A549 (cell line): Measurements from ENCODE around the gene AKNAD1. TPM values are rescaled to one million over a fixed set of nuclear protein-coding genes. Genes with fewer than 3 reads are reported as not detected.

Experiments used
- ATAC-seq, 2 experiments: fragments of 200-7000 bp in 1 of 2; fragments of >200 bp in 1 of 2; cut with Nextera tagmentation in 1 of 2; cut with Tn5 transposase in 1 of 2; 3 replicates each; pipeline versions ENCODE4 v1.8.0 to v1.9.1; 2018 to 2020; ENCODE audit warnings: mild to moderate bottlenecking in 1 of 2, moderate library complexity in 1 of 2
- CTCF ChIA-PET: fragments of 300-600 bp; sonication (Branson Sonifier 250); formaldehyde crosslinking; extraction: SDS; loops from one replicate; lab custom pipeline; 2021; ENCODE audit warnings: antibody characterized with exemption, inconsistent platforms; lab: Yijun Ruan, JAX
- POLR2A ChIA-PET: fragments of 350-600 bp; formaldehyde crosslinking; extraction: SDS; loops from one replicate; lab custom pipeline; 2021; ENCODE audit warnings: antibody characterized with exemption, inconsistent platforms; lab: Yijun Ruan, JAX
- DNase-seq, 2 experiments: peaks; one replicate each; pipeline versions ENCODE4 v3.0.0 to v3.0.0-alpha.2; 2011 to 2016; ENCODE audit warnings: low read depth in 1 of 2, low spot score in 1 of 2
- FAIRE-seq: peaks from 2 replicates; lab custom pipeline; 2011; peaks lifted over from hg19 to GRCh38; lab: Jason Lieb, UNC
- H3K27ac ChIP-seq, 2 experiments: fragments of >200 bp; sonication (Bioruptor Twin); formaldehyde crosslinking; 3 replicates each; pipeline ENCODE4 v1.5.1; 2016 to 2017
- H3K4me1 ChIP-seq: fragments of >200 bp; sonication (Bioruptor Twin); formaldehyde crosslinking; 3 replicates; pipeline ENCODE4 v1.6.1; 2016
- H3K4me2 ChIP-seq: fragments of >200 bp; sonication (Bioruptor Twin); formaldehyde crosslinking; 3 replicates; pipeline ENCODE4 v1.6.1; 2016
- H3K4me3 ChIP-seq: fragments of >200 bp; sonication (Bioruptor Twin); formaldehyde crosslinking; 3 replicates; pipeline ENCODE4 v1.5.1; 2016
- H3K9me3 ChIP-seq: fragments of >200 bp; sonication (Bioruptor Twin); formaldehyde crosslinking; 3 replicates; pipeline ENCODE4 v1.6.1; 2016
- CTCF ChIP-seq: fragments of >200 bp; sonication (Bioruptor Twin); formaldehyde crosslinking; IDR thresholded peaks from 3 replicates; pipeline ENCODE4 v1.5.1; 2016
- HDAC2 ChIP-seq: fragments of 200-600 bp; sonication (generic); IDR thresholded peaks from 2 replicates; pipeline ENCODE4 v1.6.1; 2016
- HOXA7 ChIP-seq: fragments of 250-450 bp; sonication (Bioruptor Pico); IDR thresholded peaks from 2 replicates; pipeline ENCODE4 v1.5.0; 2020; ENCODE audit warnings: mild to moderate bottlenecking, moderate library complexity
- JUNB ChIP-seq: fragments of >200 bp; sonication (Bioruptor Twin); formaldehyde crosslinking; IDR thresholded peaks from 2 replicates; pipeline ENCODE4 v1.6.1; 2016
- POLR2A ChIP-seq: IDR thresholded peaks from 2 replicates; pipeline ENCODE4 v1.6.1; 2012; ENCODE audit warnings: mild to moderate bottlenecking, low read length
- RAD21 ChIP-seq, 2 experiments: fragments of >200 bp in 1 of 2; sonication (Bioruptor Twin) in 1 of 2; formaldehyde crosslinking in 1 of 2; IDR thresholded peaks in 1 of 2; conservative IDR thresholded peaks in 1 of 2; 2 replicates in 1 of 2; 3 replicates in 1 of 2; pipeline ENCODE4 v1.6.1; 2012 to 2018; ENCODE audit warnings: inconsistent platforms in 1 of 2
- RFX5 ChIP-seq: fragments of 450-650 bp; IDR thresholded peaks from 2 replicates; pipeline ENCODE4 v1.7.1; 2014; ENCODE audit warnings: antibody characterized with exemption, mild to moderate bottlenecking, moderate library complexity
- SMC3 ChIP-seq: fragments of >200 bp; sonication (Bioruptor Twin); formaldehyde crosslinking; IDR thresholded peaks from 3 replicates; pipeline ENCODE4 v1.6.1; 2018; ENCODE audit warnings: inconsistent platforms
- TFCP2L1 ChIP-seq: fragments of 250-450 bp; sonication (Bioruptor Pico); IDR thresholded peaks from 2 replicates; pipeline ENCODE4 v1.5.0; 2021; ENCODE audit warnings: mild to moderate bottlenecking
- WGBS: methylation state at CpG from one replicate; pipeline ENCODE4 v1.1.6; 2017; ENCODE audit errors: missing lambda C conversion rate; 5-methylcytosine and 5-hydroxymethylcytosine counted together
- polyA plus RNA-seq, 4 experiments: library from polyadenylated mRNA; depleted of rRNA in 3 of 4; stranded (reverse); fragments of >200 nt; fragmentation: RNase III in 1 of 4; extraction: RNeasy Plus Mini Kit Qiagen cat#74134 plus additional on column Dnase treatment in 1 of 4; gene quantifications; 2 replicates in 3 of 4; 3 replicates in 1 of 4; pipeline ENCODE4 v1.2.3, GENCODE V29; 2011 to 2017
- TF ChIP-seq, protein P1 (sequence below): fragments of 150-350 bp; IDR thresholded peaks from 2 replicates; pipeline ENCODE4 v1.6.1; 2014; ENCODE audit warnings: low read depth, mild to moderate bottlenecking, low read length
- TF ChIP-seq, protein P2 (sequence below): IDR thresholded peaks from 2 replicates; pipeline ENCODE4 v1.6.1; 2012
- TF ChIP-seq, protein P3 (sequence below): fragments of >200 bp; sonication (Bioruptor Twin); formaldehyde crosslinking; IDR thresholded peaks from 2 replicates; pipeline ENCODE4 v1.6.1; 2016
- TF ChIP-seq, protein P4 (sequence below): IDR thresholded peaks from 2 replicates; pipeline ENCODE4 v1.6.1; 2012

Gene AKNAD1
- polyA plus RNA-seq, 2 of the 4 experiments (the other 2 are of a cell fraction), result 0.56 to 1.3 TPM

GRCh38 chr1:108830119-108831008 is 26.5 kb downstream of the AKNAD1 start (continued):
- TF ChIP-seq, protein P1, sequence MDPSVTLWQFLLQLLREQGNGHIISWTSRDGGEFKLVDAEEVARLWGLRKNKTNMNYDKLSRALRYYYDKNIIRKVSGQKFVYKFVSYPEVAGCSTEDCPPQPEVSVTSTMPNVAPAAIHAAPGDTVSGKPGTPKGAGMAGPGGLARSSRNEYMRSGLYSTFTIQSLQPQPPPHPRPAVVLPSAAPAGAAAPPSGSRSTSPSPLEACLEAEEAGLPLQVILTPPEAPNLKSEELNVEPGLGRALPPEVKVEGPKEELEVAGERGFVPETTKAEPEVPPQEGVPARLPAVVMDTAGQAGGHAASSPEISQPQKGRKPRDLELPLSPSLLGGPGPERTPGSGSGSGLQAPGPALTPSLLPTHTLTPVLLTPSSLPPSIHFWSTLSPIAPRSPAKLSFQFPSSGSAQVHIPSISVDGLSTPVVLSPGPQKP, result no peak
- TF ChIP-seq POLR2A (0 out of 2 replicates have a peak, but pooled peaks have one; percentile 9), JUNB (no peak)
- TF ChIP-seq, protein P2, sequence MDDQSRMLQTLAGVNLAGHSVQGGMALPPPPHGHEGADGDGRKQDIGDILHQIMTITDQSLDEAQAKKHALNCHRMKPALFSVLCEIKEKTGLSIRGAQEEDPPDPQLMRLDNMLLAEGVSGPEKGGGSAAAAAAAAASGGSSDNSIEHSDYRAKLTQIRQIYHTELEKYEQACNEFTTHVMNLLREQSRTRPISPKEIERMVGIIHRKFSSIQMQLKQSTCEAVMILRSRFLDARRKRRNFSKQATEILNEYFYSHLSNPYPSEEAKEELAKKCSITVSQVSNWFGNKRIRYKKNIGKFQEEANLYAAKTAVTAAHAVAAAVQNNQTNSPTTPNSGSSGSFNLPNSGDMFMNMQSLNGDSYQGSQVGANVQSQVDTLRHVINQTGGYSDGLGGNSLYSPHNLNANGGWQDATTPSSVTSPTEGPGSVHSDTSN, result no peak
- TF ChIP-seq, protein P3, sequence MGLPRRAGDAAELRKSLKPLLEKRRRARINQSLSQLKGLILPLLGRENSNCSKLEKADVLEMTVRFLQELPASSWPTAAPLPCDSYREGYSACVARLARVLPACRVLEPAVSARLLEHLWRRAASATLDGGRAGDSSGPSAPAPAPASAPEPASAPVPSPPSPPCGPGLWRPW, result no peak

- peaks cover 35% of the 10 kb centered on the region for H3K4me1 ChIP-seq
- ChIA-PET CTCF (interaction anchor here (0.8 to 13.6 kb wide), 9 partner anchors 9 to 326 kb away, joined by 3 to 265 read pairs (median 4); partner anchors contain the start of gene AKNAD1), POLR2A (interaction anchor here (0.7 kb wide), 1 partner anchor 137 kb away, joined by 3 read pairs; the partner anchor contains the start of gene PRPF38B)
- H3K27ac ChIP-seq, result peak overlapping the region; percentile 85; a peak in 5 of 6 replicates
- WGBS, result 55% methylated on average over 6 of the region's 6 CpGs
- no peak overlapping the region for H3K4me3 ChIP-seq
- no peak for TF ChIP-seq RFX5
- no peak for TF ChIP-seq HDAC2
- TF ChIP-seq HOXA7 (CRISPR knock-in tag), result no peak
- no peak for TF ChIP-seq TFCP2L1 (CRISPR knock-in tag)
- DNase-seq, result no peak
- peak overlapping the region; percentile 87 for H3K4me2 ChIP-seq
- FAIRE-seq, result no peak
- no peak for ATAC-seq
- no peaks in the 10 kb centered on the region for H3K9me3 ChIP-seq
Observed at GRCh38 chr1:108829498-108829916, 27.4 kb downstream of the AKNAD1 start.

- Histone ChIP-seq H3K4me3 (no peak overlapping the region), H3K4me2 (peak overlapping the region; percentile 87), H3K4me1 (peaks cover 35% of the 10 kb centered on the region), H3K9me3 (no peaks in the 10 kb centered on the region), H3K27ac (peak overlapping the region; percentile 74 to 85; a peak in 5 of 6 replicates)
- ChIA-PET CTCF (interaction anchor here (0.7 to 13.6 kb wide), 29 partner anchors 8 to 704 kb away, joined by 3 to 265 read pairs (median 4); a partner anchor contains a TSS), POLR2A (no interaction called here)
- DNase-seq (peak; percentile 68 to 71), FAIRE-seq (no peak), ATAC-seq (peak; percentile 60 to 84)
- WGBS, result 3% methylated on average over 8 of the region's 12 CpGs
- TF ChIP-seq RAD21 (conservative IDR thresholded peaks at IDR 0.05 in 1 of 2, IDR thresholded peaks at IDR 0.05 in 1 of 2) (peak; percentile 69 to 70), CTCF (peak; percentile 73), SMC3 (peak; percentile 81)
- TF ChIP-seq, protein P4, sequence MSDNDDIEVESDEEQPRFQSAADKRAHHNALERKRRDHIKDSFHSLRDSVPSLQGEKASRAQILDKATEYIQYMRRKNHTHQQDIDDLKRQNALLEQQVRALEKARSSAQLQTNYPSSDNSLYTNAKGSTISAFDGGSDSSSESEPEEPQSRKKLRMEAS, result peak; percentile 62
- TF ChIP-seq, protein P2, result no peak
Observed at GRCh38 chr1:108828074-108828961, 28.6 kb downstream of the AKNAD1 start.
